Measurements from ENCODE around the gene FLNB. TPM values are rescaled to one million over a fixed set of nuclear protein-coding genes. Genes with fewer than 3 reads are reported as not detected.

Gene FLNB
- total RNA-seq, 1 experiment from 2014 or later, result 41.2 TPM

- H3K27me3 ChIP-seq (replicated peaks; ENCODE audit: insufficient read depth, low read depth, low read length, poor library complexity), result no peaks in the 10 kb centered on the region
- DNase-seq (ENCODE audit: low spot score), result no peak
- H3K4me3 ChIP-seq (ENCODE audit: low read depth, low read length, poor library complexity, severe bottlenecking), result no peak overlapping the region
- intact Hi-C loops (cut with micrococcal nuclease; ENCODE audit: unreplicated experiment), result no loop called here
- no peak overlapping the region for H3K27ac ChIP-seq (ENCODE audit: low read depth, low read length, poor library complexity, severe bottlenecking)
- ChIA-PET POLR2A (ENCODE audit: low non-redundant PET) (interaction anchor here (0.6 kb wide), 1 partner anchor 11 kb away, joined by 3 read pairs; no protein-coding TSS in a partner anchor), CTCF (no interaction called here)
- no peaks in the 10 kb centered on the region for H3K9me3 ChIP-seq (ENCODE audit: low read depth, low read length, poor library complexity, severe bottlenecking)
- TF ChIP-seq, protein P1, sequence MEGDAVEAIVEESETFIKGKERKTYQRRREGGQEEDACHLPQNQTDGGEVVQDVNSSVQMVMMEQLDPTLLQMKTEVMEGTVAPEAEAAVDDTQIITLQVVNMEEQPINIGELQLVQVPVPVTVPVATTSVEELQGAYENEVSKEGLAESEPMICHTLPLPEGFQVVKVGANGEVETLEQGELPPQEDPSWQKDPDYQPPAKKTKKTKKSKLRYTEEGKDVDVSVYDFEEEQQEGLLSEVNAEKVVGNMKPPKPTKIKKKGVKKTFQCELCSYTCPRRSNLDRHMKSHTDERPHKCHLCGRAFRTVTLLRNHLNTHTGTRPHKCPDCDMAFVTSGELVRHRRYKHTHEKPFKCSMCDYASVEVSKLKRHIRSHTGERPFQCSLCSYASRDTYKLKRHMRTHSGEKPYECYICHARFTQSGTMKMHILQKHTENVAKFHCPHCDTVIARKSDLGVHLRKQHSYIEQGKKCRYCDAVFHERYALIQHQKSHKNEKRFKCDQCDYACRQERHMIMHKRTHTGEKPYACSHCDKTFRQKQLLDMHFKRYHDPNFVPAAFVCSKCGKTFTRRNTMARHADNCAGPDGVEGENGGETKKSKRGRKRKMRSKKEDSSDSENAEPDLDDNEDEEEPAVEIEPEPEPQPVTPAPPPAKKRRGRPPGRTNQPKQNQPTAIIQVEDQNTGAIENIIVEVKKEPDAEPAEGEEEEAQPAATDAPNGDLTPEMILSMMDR (conservative IDR thresholded peaks at IDR 0.05; ENCODE audit: low read depth, low read length), result no peak
- no peak for TF ChIP-seq EZH2 (IDR thresholded peaks at IDR 0.05; ENCODE audit: borderline replicate concordance, low read depth, low read length, poor library complexity, severe bottlenecking)
- no TSS peak for BruUV-seq (replicated peaks)
- no peaks in the 10 kb centered on the region for H3K4me1 ChIP-seq (ENCODE audit: insufficient read depth, low read length, poor library complexity, severe bottlenecking)
- no peaks in the 10 kb centered on the region for H3K36me3 ChIP-seq (ENCODE audit: insufficient read depth, low read length, poor library complexity, severe bottlenecking)
These were observed 24.0 kb downstream of the FLNB start for GRCh38 chr3:58032186-58032585.

DNA sequence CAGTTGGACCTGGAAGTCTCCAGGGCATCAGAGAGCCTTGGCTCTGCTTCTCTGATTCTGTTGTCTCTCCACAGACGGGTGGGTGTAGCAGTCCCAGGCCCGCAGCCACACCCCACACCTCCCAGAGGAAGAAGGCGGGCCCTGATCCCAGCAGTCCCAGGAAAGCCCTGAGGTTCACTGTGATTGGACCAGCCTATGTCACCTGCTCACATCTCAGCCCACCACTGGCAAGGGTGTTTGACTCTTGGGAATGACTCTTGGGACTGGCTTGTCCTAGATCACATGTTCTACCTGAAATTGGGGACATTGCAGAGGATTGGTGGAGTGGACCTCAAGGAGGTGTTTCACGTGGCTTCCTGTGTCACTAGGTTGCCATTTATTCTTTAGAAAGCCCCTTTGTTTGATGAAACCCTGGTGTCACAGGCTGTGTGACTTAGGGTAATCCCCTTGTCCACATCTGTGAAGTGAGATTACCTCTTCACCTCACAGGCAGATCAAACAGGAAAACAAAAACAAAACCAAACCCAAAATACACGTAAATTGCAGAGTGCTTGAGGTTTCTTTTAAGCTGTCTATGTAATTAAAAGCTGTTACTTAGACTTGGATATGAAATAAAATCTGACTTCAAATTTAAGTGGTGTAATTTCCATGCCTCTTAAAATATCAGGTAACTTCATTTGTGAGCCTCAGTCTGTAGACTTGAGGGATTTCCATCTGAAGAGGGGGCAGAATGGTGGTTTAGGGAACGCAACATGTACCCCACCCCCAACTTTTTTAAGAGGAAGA is 26.7 kb downstream of the FLNB start:
- intact Hi-C loops (cut with micrococcal nuclease; ENCODE audit: unreplicated experiment), result no loop called here
- DNase-seq (ENCODE audit: low spot score), result no peak
- POLR2A ChIA-PET (ENCODE audit: low non-redundant PET), result no interaction called here
- TF ChIP-seq, protein P1 (conservative IDR thresholded peaks at IDR 0.05; ENCODE audit: low read depth, low read length), result no peak
- TF ChIP-seq EZH2 (IDR thresholded peaks at IDR 0.05; ENCODE audit: borderline replicate concordance, low read depth, low read length, poor library complexity, severe bottlenecking), result no peak
- no peaks in the 10 kb centered on the region for H3K36me3 ChIP-seq (ENCODE audit: insufficient read depth, low read length, poor library complexity, severe bottlenecking)
- no peak overlapping the region for H3K27ac ChIP-seq (ENCODE audit: low read depth, low read length, poor library complexity, severe bottlenecking)
- H3K4me3 ChIP-seq (ENCODE audit: low read depth, low read length, poor library complexity, severe bottlenecking), result no peak overlapping the region
- CTCF ChIA-PET, result no interaction called here
- no peaks in the 10 kb centered on the region for H3K9me3 ChIP-seq (ENCODE audit: low read depth, low read length, poor library complexity, severe bottlenecking)
- no peaks in the 10 kb centered on the region for H3K27me3 ChIP-seq (replicated peaks; ENCODE audit: insufficient read depth, low read depth, low read length, poor library complexity)
- no TSS peak for BruUV-seq (replicated peaks)
- H3K4me1 ChIP-seq (ENCODE audit: insufficient read depth, low read length, poor library complexity, severe bottlenecking), result no peaks in the 10 kb centered on the region

- intact Hi-C loops (cut with micrococcal nuclease; ENCODE audit: unreplicated experiment), result no loop called here
- BruUV-seq (replicated peaks), result no TSS peak
These were observed 27.5 kb downstream of the FLNB start for GRCh38 chr3:58035524-58036255.

More at GRCh38 chr3:58035524-58036255, 27.5 kb downstream of the FLNB start:
- DNase-seq (ENCODE audit: low spot score), result no peak
- Histone ChIP-seq H3K36me3 (ENCODE audit: insufficient read depth, low read length, poor library complexity, severe bottlenecking) (no peaks in the 10 kb centered on the region), H3K27ac (ENCODE audit: low read depth, low read length, poor library complexity, severe bottlenecking) (no peak overlapping the region), H3K4me3 (ENCODE audit: low read depth, low read length, poor library complexity, severe bottlenecking) (no peak overlapping the region), H3K4me1 (ENCODE audit: insufficient read depth, low read length, poor library complexity, severe bottlenecking) (no peaks in the 10 kb centered on the region), H3K27me3 (replicated peaks; ENCODE audit: insufficient read depth, low read depth, low read length, poor library complexity) (no peaks in the 10 kb centered on the region), H3K9me3 (ENCODE audit: low read depth, low read length, poor library complexity, severe bottlenecking) (no peaks in the 10 kb centered on the region)
- ChIA-PET CTCF (no interaction called here), POLR2A (ENCODE audit: low non-redundant PET) (no interaction called here)
- TF ChIP-seq EZH2 (IDR thresholded peaks at IDR 0.05; ENCODE audit: borderline replicate concordance, low read depth, low read length, poor library complexity, severe bottlenecking), result no peak
- TF ChIP-seq, protein P1 (conservative IDR thresholded peaks at IDR 0.05; ENCODE audit: low read depth, low read length), result no peak

All from A673 (cell line).